ENCODE measurements around the gene RPUSD3. TPM values are rescaled to one million over a fixed set of nuclear protein-coding genes. Genes with fewer than 3 reads are reported as not detected.

RPUSD3 gene
- total RNA-seq, 1 donor from 2014 or later: 48.4 TPM

- Mint-ChIP-seq H3K36me3 (peaks cover 9% of the 10 kb centered on the region), H3K27ac (no peak overlapping the region), H3K4me1 (no peaks in the 10 kb centered on the region), H3K9me3 (no peaks in the 10 kb centered on the region), H3K27me3 (ENCODE audit: low read depth) (no peaks in the 10 kb centered on the region), H3K4me3 (no peak overlapping the region)
- no peak for TF ChIP-seq CTCF (IDR thresholded peaks at IDR 0.05; ENCODE audit: unreplicated experiment)
- no peak for DNase-seq (ENCODE audit: low spot score in 2 of 2, unreplicated experiment in 2 of 2)
Measured at GRCh38 chr3:9825451-9826040, 18.3 kb downstream of the RPUSD3 start.

GRCh38 chr3:9820946-9821345, 22.9 kb downstream of the RPUSD3 start:
- DNase-seq (ENCODE audit: low spot score in 2 of 2, unreplicated experiment in 2 of 2): no peak
- H3K36me3 Mint-ChIP-seq: peaks cover 11% of the 10 kb centered on the region
- H3K4me3 Mint-ChIP-seq: no peak overlapping the region
- H3K27ac Mint-ChIP-seq: no peak overlapping the region
- no peaks in the 10 kb centered on the region for H3K4me1 Mint-ChIP-seq
- H3K27me3 Mint-ChIP-seq (ENCODE audit: low read depth): no peaks in the 10 kb centered on the region
- no peaks in the 10 kb centered on the region for H3K9me3 Mint-ChIP-seq
- TF ChIP-seq CTCF (IDR thresholded peaks at IDR 0.05; ENCODE audit: unreplicated experiment): no peak

- Mint-ChIP-seq H3K9me3 (no peaks in the 10 kb centered on the region), H3K27me3 (ENCODE audit: low read depth) (no peaks in the 10 kb centered on the region), H3K27ac (no peak overlapping the region)
Measured at GRCh38 chr3:9820543-9820942, 23.3 kb downstream of the RPUSD3 start.

GRCh38 chr3:9818666-9819335, 25.0 kb downstream of the RPUSD3 start:
- H3K4me1 Mint-ChIP-seq: no peaks in the 10 kb centered on the region
- H3K27me3 Mint-ChIP-seq (ENCODE audit: low read depth): no peaks in the 10 kb centered on the region

More at GRCh38 chr3:9820543-9820942, 23.3 kb downstream of the RPUSD3 start:
- Mint-ChIP-seq H3K36me3 (peaks cover 11% of the 10 kb centered on the region), H3K4me1 (no peaks in the 10 kb centered on the region), H3K4me3 (no peak overlapping the region)
- DNase-seq (ENCODE audit: low spot score in 2 of 2, unreplicated experiment in 2 of 2): no peak
- no peak for TF ChIP-seq CTCF (IDR thresholded peaks at IDR 0.05; ENCODE audit: unreplicated experiment)

GRCh38 chr3:9817436-9817835, 26.4 kb downstream of the RPUSD3 start:
- DNase-seq (ENCODE audit: low spot score in 2 of 2, unreplicated experiment in 2 of 2): no peak
- H3K27me3 Mint-ChIP-seq (ENCODE audit: low read depth): no peaks in the 10 kb centered on the region

More at GRCh38 chr3:9818666-9819335, 25.0 kb downstream of the RPUSD3 start:
- Mint-ChIP-seq H3K4me3 (no peak overlapping the region), H3K27ac (no peak overlapping the region), H3K36me3 (peaks cover 11% of the 10 kb centered on the region), H3K9me3 (no peaks in the 10 kb centered on the region)
- no peak for DNase-seq (ENCODE audit: low spot score in 2 of 2, unreplicated experiment in 2 of 2)
- no peak for TF ChIP-seq CTCF (IDR thresholded peaks at IDR 0.05; ENCODE audit: unreplicated experiment)

More at GRCh38 chr3:9817436-9817835, 26.4 kb downstream of the RPUSD3 start:
- Mint-ChIP-seq H3K27ac (no peak overlapping the region), H3K36me3 (peaks cover 16% of the 10 kb centered on the region), H3K4me3 (no peak overlapping the region), H3K4me1 (no peaks in the 10 kb centered on the region), H3K9me3 (no peaks in the 10 kb centered on the region)
- no peak for TF ChIP-seq CTCF (IDR thresholded peaks at IDR 0.05; ENCODE audit: unreplicated experiment)
